Measurements from ENCODE around the gene FLNB.

DNA sequence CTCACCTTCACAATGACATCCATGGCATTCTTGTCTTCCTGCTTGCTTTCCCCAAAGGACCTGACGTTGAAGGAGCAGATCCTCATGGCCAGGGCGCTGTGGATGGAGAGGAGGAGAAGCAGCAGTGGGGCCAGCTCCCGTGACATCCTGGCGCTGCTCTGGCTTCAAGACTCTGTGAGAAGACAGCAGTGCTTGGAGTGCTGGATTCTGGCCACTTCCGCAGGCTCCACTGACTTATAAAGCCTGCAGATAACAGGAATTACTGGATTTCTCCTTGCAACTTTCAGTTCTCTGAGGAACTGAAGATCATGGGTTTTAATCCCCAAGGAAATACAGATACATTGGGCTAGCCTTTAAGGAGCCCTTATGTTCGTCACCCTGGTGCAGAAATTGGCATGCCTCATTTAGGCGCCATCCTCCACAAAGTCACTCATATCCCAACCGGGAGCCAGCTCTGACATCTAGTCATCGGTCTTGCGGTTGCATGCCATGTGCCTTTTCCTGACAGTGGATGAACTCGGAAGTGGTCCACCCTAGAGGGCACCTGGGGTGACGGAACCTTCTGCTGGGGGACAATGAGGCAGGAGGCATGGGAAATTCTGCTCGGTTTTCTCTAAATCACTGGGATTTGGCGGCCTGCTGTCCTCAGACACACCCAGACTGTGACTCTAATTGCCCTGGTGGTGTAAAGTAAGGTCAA, 202.7 kb downstream of the FLNB start, which contains the start of gene DNASE1L3:
- TF ChIP-seq POLR2A (IDR thresholded peaks at IDR 0.05; ENCODE audit: low read depth, low read length) (no peak), TAF1 (IDR thresholded peaks at IDR 0.05; ENCODE audit: low read depth, low read length) (no peak)

Measured in GM12891 (cell line).